ENCODE results near the gene FAM20B.

DNA sequence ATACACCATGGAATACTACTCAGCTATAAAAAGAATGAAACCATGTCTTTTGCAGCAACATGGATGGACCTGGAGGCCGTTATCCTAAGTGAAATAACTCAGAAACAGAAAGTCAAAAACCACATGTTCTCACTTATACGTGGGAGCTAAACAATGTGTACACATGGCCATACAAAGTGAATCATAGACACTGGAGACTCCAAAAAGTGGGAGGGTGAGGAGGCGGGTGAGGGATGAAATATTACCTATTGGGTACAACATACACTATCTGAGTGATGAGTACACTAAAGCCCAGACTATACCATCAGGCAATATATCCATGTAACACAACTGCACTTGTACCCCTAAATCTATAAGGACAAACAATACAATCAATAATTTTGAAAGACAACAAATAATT is 39.5 kb upstream of the FAM20B start:
- TF ChIP-seq POLR2A (IDR thresholded peaks at IDR 0.05; ENCODE audit: low read depth, low read length) = no peak
- TF ChIP-seq TAF1 (IDR thresholded peaks at IDR 0.05; ENCODE audit: low read depth, low read length) = no peak

Measured in GM12891 (cell line).